Activated CD4-positive, alpha-beta T cell treated with anti-CD3 and anti-CD28 coated beads for 48 hours (primary cell): ENCODE data around the gene PURB.
"Not testable (repeated sequence)": the region's sequence is repeated elsewhere in the genome, so short reads cannot be mapped to it uniquely, and the experiment has no call there.

Source experiments
- DNase-seq: peaks from one replicate; pipeline ENCODE4 v3.0.0-alpha.2; 2020

PURB gene

DNA sequence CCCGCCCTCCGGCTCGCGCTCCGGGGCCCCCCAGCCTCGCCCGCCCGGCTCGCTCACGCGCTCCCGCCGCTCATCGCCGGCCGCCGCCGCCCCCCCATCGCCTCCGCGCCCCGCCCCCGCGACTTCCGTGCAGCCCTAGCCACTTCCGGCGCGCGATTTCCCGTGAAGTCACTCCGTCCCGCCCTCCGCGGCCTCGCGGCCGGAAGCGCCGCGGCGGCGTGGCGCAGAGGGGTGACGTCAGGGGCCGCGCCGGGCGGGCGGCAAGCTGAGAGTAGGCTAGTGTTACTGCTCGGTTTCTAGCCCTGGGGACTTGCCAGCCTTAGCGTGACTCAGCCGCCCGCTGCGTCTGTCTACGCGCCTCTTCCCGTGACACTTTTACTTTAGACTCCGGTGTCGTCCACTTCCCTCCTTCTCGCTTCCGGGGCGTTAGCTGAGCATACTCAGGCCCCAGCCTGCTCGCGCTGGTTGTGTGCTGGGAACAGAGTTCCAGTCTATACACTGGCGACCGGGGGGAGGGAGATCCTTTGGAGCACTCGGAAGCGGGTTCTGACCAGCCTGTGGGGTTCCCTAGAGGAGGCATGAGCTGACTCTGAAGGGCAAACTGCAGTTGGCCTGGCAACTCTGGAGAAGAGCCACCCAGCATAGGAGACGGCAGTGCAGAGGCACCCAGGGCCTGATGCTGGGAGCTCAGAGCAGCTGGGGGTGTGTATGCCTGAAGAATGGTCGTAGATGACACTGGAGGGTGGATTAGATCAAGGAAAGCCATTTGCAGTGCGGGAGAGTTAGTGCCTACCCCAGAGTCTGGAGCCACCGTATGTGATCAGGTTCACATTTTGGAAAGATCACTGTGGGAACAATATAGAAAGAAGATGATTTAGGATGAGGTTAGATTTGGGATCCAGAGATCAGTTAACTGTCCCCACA lies at the start of gene PURB:
TSS of gene PURB (minus strand) at position 137 of the 924 bp plus-strand sequence. CDS start 182 bp downstream, outside the sequence.
- peak; percentile 97 for DNase-seq

DNA sequence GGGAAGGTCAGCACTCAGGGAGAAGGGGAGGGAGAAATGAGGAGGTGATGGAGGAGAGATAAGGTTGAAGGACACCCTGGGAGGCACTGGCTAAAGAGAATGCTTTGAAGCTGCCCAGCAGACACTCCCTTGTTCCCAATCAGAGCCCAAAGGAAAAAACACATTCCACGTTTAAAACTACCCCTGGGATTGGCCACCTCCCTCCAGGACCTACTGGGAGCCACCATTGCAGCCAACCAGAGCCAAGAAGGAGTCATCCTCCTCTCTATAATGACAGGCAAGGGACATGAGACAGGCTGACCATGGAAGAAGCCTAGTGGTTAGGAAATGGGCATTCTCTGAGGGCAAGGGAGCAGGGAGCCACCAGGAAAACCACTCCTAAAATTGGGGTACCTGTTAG lies 49.7 kb upstream of the PURB start:
- DNase-seq = no peak

DNA sequence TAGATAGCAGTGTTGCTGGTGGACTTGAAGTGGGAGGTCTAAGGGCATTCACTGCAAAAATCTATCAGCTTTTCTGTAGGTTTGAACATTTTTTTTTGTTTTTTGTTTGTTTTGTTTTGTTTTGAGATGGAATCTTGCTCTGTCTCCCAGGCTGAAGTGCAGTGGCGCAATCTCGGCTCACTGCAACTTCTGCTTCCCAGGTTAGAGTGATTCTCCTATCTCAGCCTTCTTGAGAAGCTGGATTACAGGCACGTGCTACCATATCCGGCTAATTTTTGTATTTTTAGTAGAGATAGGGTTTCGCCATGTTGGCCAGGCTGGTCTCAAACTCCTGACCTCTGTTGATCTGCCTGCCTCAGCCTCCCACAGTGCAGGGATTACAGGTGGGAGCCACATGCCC lies 49.2 kb upstream of the PURB start:
- DNase-seq = not testable (repeated sequence)

DNA sequence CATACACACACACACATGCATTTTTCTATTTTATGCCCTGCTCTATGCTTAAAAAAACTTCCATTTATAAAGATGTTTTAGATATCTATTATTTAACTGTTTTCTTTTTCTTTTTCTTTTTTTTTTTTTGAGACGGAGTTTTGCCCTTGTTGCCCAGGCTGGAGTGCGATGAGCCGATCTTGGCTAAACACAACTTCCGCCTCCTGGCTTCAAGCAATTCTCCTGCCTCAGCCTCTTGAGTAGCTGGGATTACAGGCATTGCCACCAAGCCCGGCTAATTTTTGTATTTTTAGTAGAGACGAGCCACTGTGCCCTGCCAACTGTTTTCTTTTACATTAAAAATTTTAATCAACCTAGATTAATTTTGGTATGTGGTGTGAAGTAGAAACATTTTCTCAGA lies 45.6 kb upstream of the PURB start:
- no peak for DNase-seq

DNA sequence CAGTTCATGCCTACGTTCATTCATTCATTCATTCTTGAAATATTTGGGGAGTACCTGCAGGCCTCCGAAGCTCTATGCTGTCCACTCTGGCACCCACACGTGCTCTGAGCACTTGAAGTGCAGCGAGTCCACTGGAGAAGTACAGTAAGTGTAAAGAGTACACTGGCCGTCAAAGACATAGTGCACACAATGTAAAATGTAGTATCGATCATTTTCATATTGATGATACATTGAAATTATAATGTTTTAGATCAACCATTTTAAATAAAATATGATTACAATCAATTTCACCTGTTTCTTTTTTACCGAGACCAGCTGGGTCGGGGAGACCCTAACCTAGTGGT lies 37.0 kb upstream of the PURB start:
- DNase-seq = no peak

DNA sequence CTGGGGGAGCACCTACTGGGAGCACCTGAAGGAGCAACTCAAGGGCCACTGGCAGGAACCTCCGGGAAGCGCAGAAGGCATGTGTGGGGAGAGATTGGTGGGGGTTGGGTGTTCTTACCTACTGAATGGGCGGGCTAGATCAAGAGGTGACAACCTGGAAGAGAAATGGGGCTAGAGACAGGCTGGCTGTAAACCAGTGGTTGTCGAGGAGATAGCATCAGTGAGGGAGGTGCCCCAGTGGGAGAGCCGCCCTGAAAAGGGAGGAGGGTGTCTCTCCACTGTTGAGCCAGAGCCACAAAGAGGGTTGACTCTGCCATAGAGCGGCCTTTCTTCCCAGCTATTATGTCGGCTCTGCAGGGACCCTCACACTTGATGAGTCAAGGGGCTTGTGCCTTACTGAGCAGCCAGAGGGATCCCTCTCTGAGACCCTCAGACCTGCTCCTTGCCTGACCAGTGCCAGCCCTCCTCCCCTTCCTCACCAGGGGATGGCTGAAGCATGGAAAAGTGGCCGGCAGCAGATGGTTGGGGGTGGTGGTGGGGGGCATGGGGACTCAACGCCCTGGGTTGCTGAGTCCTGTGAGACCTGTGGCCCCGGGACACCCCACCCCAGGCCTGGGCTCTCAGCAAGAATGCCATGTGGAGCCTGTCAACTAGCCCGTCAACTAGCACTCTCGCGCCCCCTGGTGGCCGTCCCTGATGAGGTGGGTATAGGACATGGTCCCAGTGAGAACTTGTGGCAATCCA lies 36.4 kb upstream of the PURB start:
- DNase-seq = peak; percentile 99

DNA sequence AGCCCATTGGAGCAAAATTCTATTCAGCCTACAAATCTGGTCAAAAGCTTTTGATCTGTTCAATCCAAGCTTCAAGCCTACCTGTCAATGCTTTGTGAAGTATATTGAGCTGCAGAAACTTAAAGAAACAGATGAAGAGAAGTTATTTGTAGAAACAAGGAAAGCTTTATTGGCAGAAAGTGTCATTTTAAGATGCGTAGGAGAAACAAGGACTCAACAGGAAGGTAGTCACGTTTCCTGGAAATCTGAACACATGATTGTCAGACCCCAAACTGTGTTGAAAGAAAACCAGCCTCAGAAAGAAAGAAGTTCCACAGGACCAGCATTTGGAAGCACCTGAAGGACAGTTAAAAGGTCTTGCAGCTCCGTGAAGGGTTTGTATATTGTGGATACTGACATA lies 34.8 kb upstream of the PURB start:
- DNase-seq = no peak

DNA sequence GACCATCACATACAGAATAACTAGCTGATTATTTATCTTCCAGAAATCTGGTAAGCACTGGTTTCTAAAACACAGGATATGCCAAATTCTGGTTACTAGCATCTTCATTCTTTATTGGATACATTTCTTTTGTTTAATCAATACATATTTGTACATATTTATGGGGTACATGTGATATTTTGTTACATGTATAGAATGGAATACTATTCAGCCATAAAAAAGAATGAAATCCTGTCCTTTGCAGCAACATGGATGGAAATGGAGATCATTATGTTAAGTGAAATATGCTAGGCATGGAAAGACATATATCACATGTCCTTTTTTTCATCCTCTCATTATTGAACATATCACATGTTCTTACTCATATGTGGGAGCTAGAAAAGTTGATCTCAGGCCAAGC lies 32.7 kb upstream of the PURB start:
- DNase-seq = no peak

DNA sequence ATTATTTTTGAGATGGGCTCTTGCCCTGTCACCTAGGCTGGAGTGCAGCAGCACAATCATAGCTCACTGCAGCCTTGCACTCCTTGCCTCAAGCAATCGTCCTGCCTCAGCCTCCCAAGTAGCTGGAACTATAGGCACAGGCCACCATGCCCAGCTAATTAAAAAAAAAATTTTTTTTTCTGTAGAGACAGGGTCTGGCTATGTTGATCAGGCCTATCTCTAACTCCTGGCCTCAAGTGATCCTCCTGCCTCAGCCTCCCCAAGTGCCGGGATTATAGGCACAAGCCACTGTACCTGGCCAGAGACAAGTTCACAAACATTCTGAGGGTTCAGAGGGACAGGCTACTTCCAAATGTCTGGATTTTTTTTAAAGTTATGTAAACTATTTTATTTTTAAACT lies 32.1 kb upstream of the PURB start:
- DNase-seq = no peak

DNA sequence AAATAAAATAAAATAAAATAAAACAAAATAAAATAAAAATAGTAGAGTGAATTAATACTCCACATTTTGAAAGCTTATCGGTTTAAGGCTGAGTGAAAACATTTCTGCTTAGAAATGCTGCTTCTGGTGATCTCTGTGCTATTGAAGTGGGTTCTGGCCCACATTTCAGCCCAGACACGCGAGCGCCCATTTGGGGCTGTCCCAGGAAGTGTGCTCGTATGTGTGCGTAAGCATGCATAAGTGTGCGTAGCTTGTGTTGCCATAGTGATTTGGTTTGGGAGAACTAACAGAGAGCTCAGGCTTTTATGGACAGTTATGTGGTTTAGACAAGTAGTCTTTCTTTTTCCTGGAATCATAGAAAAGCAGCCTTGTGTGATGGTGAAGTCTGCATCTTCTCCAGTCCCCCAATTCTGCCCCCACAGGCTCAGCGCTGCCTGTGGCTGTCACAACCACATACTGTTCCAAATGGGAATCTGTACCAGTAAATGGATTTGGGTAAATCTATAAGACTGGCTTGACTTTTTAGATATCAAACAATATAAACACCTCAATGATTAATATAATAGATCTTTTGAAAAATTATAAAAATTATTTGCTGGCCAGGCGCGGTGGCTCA lies 29.8 kb upstream of the PURB start:
- DNase-seq = peak; percentile 81

DNA sequence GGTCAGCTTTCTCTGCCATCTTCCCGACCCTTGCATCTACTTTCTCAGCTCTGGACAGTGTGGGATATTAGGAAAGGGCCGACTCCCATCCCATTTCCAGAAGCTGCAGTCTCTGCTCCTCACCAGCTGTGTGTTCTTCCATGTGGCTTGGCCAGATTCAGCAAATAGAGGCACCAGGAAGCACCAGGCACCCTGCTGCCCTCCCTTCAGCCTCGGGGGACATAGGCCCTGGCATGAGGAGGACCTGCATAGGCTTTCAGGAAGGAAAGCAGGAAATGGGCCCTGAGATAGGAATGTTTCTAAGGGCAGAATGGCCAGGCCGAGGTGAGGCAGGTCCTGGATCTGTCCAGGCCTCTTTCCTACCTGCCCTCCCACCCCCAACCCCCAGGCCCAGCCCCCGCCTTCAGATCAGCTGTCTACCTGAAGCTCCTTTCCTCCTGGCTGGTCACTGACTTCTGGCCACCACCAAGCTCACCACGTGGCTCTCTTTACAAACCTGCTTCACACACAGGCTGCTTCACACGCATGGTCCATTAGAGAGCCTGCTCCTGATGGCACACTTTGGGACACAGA lies 27.5 kb upstream of the PURB start:
- DNase-seq = no peak

DNA sequence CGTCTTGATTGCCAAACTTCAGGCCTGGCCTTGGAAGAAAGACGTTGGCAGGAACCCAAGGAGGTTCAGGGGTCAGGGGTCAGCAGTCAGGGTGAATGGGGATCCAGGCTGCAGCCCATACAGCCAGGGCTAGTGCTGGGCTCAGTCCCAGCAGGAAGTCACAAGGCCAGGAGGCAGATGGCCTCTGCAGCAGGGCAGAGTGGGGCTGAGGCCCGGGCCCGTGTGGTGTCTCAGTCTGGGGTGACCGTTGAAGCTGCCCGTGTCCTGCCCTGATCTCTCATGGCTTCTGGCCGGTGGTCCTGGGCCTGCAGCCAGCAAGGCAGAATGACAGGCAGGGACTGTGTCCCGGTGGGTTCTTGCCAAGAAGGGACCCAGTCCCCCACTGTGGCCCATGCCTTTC lies 26.6 kb upstream of the PURB start:
- DNase-seq = no peak

DNA sequence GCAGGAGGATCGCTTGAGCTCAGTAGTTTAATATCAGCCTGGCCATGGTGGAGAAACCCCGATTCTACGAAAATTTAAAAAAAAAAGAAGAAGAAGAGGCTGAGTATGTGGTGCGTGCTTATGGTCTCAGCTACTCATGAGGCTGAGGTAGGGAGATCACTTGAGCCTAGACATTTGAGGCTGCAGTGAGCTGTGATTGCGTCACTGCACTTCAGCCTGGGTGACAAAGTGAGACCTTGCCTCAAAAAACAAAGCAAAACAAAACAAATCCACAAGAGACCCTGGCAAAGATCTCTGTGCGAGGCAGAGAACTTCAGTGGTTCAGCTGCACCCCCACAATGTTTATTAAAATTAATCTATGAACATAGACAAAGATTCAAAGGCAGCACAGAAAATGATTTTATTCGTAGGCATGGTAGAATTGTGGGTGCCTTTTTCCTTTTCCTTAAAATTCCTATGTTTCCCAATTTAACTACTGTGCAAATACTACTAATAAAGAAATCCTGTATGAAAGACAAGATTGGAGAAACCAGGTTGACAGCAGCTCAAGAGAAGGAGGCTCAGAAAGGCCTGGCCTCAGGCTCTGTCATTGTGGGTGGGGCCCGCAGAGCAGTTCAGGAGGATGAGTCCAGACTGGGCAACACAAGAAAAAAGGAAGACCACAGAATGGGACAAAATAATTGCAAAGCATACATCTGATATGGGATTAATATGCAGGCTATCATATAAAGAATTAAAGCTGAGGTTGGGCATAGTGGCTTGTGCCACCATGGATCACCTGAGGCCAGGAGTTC lies 24.5 kb upstream of the PURB start:
- no peak for DNase-seq

DNA sequence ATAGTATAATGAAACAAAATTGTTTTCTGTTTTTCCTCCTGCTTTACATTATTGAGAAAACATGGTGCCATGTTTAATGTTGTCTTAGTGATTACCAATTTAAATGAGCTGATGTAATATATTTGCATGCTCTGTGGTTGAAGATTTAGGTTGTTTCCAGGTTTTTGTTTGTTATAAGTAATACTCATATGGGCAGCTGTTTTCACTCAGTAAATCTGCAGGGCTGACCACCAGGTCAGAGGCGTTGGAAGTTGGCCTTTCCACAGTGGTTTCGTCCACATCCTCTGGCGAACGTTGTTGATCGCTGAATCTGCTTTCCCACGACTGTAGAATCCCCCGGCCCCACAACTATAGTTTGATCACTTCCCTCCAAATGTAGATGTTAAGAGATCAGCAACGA lies 21.6 kb upstream of the PURB start:
- DNase-seq = no peak

DNA sequence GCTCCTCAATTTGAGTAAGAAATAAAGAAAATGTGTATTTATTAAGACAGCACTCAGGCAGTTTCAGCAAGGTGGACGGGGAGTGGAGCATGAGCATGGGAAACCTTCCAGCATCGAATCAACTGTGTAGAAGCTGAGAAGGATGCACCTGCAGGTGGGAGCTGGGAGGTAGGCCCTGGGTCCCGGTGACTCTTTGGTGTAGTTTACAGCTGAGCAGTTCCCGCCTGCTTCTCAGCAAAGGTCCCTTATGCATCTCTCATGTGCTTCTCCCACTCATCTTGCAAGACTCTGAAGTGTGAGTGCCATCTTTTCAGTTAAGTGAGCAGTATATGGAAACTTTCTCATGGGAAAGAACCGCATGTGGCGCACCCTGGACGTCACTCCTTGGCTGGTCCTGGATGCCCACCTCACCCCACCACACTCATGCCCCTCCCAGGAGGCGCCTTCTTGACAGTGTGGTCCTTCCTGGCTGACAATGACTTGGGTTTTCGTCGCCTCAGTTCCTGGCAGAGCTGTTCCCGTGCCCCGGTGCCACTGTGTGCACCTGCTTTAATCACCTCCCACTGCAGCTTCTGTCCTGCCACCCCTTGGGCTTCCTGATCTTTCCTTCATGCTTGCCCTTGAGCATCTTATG lies 19.8 kb upstream of the PURB start:
- no peak for DNase-seq

DNA sequence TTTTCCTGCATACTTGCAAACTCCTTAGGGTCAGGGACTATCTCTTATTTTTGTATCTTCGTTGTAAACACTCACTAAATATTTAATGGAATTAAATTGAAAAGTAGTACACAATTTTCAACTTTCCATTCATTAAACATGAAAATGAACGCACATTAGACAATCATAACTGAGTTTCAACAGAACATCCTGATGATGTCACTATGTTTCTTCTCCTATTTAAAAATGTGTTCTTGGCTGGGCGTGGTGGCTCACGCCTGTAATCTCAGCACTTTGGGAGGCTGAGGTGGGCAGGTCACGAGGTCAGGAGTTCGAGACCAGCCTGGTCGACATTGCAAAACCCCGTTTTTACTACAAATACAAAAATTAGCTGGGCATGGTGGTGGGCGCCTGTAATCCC lies 14.1 kb upstream of the PURB start:
- no peak for DNase-seq

DNA sequence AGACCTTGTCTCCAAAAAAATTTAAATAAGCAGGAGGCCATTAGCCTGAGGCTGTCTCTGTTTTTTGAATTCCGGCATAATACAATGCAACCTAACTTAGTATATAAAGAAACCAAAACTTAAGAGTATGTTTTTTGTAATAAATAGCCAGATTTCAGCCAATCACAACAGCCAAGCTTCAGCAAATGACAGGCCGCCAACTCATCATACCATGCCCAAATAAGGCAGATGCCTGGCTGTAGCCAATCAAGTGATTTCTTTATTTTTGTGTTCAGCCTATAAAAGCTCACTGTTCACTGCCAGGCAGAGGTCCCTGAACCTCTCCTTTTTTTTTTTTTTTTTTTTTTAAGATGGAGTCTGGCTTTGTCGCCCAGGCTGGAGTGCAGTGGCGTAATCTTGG lies 12.7 kb upstream of the PURB start:
- no peak for DNase-seq

DNA sequence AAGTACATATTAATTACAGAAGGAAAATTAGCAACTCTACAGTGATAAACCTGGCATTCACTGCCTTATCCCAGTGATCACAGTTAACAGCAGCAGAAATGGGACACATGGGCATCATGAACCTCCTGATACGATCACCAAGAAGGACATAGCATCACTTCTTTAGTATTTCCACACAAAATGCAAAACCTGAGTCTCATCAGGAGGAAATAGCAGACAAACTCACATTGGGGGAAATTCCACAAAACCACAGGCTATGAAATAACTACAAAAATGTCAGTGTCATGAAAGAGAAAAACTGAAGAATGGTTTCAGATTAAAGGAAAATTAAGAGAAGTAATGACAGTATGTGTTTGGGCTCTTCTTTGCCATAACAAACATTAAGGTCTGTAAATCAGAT lies 12.0 kb upstream of the PURB start:
- no peak for DNase-seq

DNA sequence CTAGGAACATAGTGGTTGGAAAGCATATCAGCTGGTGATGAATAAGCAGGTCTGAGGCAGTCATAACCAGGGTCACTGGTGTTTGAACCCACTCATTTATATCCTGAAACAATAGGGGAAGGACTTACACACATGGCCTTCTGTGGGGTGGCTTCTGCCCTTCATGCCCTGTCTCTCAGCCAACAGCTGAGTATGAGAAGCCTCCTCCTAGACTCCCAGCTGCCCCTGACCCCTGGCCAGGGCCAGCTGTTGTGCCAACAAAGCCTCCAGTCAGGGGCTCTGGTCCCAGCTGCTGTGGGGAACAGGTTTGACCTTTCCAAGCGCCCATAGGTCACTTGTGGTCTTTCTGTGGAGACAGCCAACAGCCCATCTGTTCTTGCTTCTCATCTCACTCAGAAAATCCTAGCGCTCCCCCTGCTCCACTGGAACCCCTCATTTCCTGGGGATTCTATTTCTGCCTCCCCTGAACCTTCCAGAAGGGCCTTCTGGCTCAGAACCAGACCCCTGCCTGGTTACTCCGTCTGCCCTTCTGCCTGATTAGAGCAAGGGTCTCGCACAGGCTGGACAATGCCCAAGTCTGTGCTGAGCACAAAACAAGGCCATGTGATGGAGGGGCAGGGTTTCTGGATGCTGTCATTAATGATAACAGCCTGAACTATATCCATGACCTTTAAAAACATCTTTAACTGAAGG lies 9.7 kb upstream of the PURB start:
- no peak for DNase-seq

DNA sequence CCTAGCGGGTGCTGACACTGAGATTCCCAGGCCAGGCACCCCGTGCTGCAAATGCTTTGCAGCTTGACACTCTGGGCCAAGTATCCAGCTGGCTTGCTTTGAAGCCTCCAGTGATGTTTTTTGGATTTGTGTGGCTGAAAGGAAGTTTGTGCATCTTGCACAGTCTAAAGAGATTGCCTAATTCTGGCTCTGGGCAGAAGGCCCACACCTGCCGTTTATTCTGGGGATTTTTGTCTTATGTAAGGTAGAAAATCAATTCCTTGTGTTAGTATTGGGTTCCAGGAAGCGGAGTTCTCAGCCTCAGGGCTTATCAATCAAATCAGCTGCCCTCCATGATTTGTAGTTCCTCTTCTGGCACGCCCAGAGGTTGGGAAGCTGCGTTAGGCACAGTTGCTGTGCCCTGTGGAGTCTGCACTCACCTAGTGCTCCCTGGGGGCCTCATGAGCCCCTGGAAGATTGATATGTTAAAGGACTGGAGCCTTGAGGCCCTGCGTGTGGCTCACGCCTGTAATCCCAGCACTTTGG lies 8.4 kb upstream of the PURB start:
- DNase-seq = no peak

DNA sequence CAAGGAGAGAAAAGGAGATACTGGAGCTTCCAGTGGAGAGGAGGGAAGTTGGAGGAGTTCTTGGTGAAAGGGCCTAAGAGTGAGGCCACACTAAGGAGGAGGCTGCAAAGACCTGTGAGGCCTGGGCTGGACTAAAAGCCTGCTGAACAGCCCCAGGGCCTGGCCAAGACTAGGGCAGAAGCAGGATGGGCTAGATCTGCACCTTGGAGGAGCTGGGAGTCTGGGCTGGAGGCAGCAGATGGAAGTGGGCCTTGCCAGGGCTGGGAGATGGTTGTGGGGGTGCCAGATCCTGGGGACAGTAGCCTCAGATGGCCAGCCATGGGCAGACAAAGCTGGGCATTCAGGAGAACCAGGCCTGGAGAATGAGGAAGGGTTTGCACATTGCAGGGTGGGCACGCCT lies 6.5 kb upstream of the PURB start:
- DNase-seq = no peak
